Stomach (tissue), 4 donors: Measurements from ENCODE around the gene DNAH17.

ENCODE experiments used
- POLR2A ChIP-seq, 4 donors: fragments of 450-650 bp; IDR thresholded peaks; one replicate each; pipeline ENCODE4 v1.6.1; 2016; ENCODE audit warnings: antibody characterized with exemption in 4 of 4, control low read depth in 2 of 4, mild to moderate bottlenecking in 1 of 4, moderate library complexity in 1 of 4
- POLR2AphosphoS5 ChIP-seq, 3 donors: sonication (generic); formaldehyde crosslinking; IDR thresholded peaks; one replicate each; pipeline ENCODE4 v1.6.1; 2016; ENCODE audit warnings: antibody characterized with exemption in 3 of 3
- TF ChIP-seq, protein P1 (sequence below), 7 experiments: fragments of 450-650 bp in 4 of 7; fragments of 200-600 bp in 3 of 7; sonication (generic) in 3 of 7; IDR thresholded peaks; one replicate each; pipeline ENCODE4 v1.5.1; 2016 to 2019; ENCODE audit warnings: antibody characterized with exemption in 7 of 7, control low read depth in 2 of 7, mild to moderate bottlenecking in 1 of 7

DNA sequence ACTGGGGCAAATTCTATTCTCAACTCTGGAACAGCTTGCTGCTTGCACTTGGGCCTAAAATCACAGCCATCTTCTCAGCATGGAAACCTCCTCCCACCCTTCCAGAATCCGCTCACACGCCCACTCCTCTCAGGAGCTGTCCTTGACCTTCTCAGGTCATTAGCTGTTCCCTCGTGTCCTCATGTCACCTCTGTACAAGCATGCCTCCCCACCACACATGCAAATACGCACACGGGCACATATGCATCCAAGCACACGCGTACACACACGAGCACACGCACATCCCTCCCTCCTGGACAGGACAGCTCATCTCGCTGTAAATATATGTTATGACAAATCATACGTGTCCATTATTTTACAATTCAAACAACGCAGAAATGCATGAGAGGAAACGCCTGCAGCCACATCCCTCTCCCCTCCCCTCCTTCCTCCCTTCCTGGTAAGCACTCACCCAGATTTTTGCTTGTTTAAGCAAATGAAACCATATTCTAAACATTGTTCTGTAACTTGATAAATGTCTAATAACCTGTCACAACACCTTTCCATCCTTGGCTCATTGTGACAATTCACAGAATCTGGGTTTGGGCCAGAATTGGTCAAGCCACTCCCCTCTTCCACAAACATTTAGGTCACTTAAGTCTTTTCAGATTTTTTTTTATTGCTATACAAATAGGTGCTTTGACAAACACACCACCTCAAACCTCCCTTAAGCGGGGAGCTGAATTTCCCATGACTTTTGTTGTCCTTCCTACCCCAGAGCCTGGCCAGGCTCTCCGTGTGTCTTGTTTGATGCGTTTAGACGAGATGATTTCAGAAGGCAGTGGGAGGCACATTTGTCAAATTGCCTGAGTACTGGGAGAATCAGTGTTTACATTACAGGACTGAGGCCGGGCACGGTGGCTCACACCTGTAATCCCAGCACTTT is 41.7 kb downstream of the DNAH17 start:
- TF ChIP-seq POLR2A (IDR thresholded peaks at IDR 0.05) (no peak), POLR2AphosphoS5 (IDR thresholded peaks at IDR 0.05) (no peak)
- TF ChIP-seq, protein P1, sequence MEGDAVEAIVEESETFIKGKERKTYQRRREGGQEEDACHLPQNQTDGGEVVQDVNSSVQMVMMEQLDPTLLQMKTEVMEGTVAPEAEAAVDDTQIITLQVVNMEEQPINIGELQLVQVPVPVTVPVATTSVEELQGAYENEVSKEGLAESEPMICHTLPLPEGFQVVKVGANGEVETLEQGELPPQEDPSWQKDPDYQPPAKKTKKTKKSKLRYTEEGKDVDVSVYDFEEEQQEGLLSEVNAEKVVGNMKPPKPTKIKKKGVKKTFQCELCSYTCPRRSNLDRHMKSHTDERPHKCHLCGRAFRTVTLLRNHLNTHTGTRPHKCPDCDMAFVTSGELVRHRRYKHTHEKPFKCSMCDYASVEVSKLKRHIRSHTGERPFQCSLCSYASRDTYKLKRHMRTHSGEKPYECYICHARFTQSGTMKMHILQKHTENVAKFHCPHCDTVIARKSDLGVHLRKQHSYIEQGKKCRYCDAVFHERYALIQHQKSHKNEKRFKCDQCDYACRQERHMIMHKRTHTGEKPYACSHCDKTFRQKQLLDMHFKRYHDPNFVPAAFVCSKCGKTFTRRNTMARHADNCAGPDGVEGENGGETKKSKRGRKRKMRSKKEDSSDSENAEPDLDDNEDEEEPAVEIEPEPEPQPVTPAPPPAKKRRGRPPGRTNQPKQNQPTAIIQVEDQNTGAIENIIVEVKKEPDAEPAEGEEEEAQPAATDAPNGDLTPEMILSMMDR (IDR thresholded peaks at IDR 0.05) = no peak
